ENCODE data around the gene PLEKHB1. TPM values are rescaled to one million over a fixed set of nuclear protein-coding genes. Genes with fewer than 3 reads are reported as not detected.

Gene PLEKHB1
- total RNA-seq, 1 experiment from 2014 or later = 37.1 TPM

DNA sequence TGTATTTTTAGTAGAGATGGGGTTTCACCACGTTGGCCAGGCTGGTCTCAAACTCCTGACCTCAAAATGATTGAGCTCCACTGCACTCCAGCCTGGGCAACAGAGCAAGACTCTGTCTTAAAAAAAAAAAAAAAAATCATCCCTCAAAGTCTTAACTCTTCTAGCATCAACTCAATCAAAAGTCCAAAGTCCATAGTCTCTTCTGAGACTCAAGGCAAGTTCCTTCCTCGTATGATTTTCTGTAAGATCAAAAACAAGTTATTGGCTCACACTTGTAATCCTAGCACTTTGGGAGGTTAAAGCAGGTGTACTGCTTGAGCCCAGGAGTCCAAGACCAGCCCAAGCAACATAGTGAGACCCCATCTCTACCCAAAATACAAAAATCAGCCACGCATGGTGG, 24.4 kb downstream of the PLEKHB1 start:
- TF ChIP-seq, protein P1, sequence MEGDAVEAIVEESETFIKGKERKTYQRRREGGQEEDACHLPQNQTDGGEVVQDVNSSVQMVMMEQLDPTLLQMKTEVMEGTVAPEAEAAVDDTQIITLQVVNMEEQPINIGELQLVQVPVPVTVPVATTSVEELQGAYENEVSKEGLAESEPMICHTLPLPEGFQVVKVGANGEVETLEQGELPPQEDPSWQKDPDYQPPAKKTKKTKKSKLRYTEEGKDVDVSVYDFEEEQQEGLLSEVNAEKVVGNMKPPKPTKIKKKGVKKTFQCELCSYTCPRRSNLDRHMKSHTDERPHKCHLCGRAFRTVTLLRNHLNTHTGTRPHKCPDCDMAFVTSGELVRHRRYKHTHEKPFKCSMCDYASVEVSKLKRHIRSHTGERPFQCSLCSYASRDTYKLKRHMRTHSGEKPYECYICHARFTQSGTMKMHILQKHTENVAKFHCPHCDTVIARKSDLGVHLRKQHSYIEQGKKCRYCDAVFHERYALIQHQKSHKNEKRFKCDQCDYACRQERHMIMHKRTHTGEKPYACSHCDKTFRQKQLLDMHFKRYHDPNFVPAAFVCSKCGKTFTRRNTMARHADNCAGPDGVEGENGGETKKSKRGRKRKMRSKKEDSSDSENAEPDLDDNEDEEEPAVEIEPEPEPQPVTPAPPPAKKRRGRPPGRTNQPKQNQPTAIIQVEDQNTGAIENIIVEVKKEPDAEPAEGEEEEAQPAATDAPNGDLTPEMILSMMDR (conservative IDR thresholded peaks at IDR 0.05) = no peak
- Histone ChIP-seq H3K9ac (ENCODE audit: extremely low read depth, insufficient read length, low read length) (no peak overlapping the region), H3K4me2 (ENCODE audit: insufficient read depth, insufficient read length, low read length) (no peak overlapping the region), H2AFZ (ENCODE audit: low read length) (no peak overlapping the region), H3K18ac (ENCODE audit: insufficient read length, low read depth, low read length) (no peak overlapping the region), H3K27me3 (ENCODE audit: insufficient read depth, low read length) (no peaks in the 10 kb centered on the region), H4K8ac (replicated peaks; ENCODE audit: insufficient read length, low read depth, low read length) (no peak overlapping the region), H2BK12ac (ENCODE audit: insufficient read length, low read depth, low read length) (no peak overlapping the region), H4K20me1 (ENCODE audit: control insufficient read depth, insufficient read depth, insufficient read length) (no peaks in the 10 kb centered on the region), H3K56ac (ENCODE audit: insufficient read length, low read depth, low read length) (no peak overlapping the region), H2BK15ac (ENCODE audit: low read depth, low read length) (no peak overlapping the region), H3K23ac (ENCODE audit: insufficient read length, low read depth, low read length) (no peak overlapping the region), H2BK5ac (ENCODE audit: insufficient read length, low read length) (no peak overlapping the region), H4K5ac (ENCODE audit: insufficient read length, low read depth, low read length) (no peak overlapping the region), H3K4ac (ENCODE audit: low read depth, low read length) (no peak overlapping the region), H3K4me1 (ENCODE audit: insufficient read depth, low read length) (no peaks in the 10 kb centered on the region), H4K91ac (ENCODE audit: insufficient read length, low read depth, low read length) (no peak overlapping the region), H3K27ac (ENCODE audit: insufficient read length, low read depth, low read length) (no peak overlapping the region), H2BK20ac (ENCODE audit: low read depth, low read length, poor library complexity, severe bottlenecking) (no peak overlapping the region), H3K79me2 (ENCODE audit: insufficient read depth, low read length) (no peaks in the 10 kb centered on the region), H3K14ac (ENCODE audit: insufficient read depth, low read length) (no peak overlapping the region), H3K9me3 (ENCODE audit: control insufficient read depth, low read depth, low read length) (no peaks in the 10 kb centered on the region), H3K79me1 (ENCODE audit: insufficient read depth, low read depth, low read length, poor library complexity, severe bottlenecking) (no peaks in the 10 kb centered on the region), H2AK5ac (ENCODE audit: insufficient read length, low read length) (no peak overlapping the region), H2BK120ac (ENCODE audit: low read depth, low read length, poor library complexity, severe bottlenecking) (no peak overlapping the region), H3K23me2 (ENCODE audit: insufficient read length, low read depth, low read length, poor library complexity, severe bottlenecking) (no peaks in the 10 kb centered on the region), H3T11ph (ENCODE audit: low read length) (no peak overlapping the region)
- Mint-ChIP-seq H3K4me3 (no peak overlapping the region), H3K27ac (no peak overlapping the region), H3K27me3 (ENCODE audit: low read depth) (no peaks in the 10 kb centered on the region), H3K36me3 (ENCODE audit: insufficient read depth in 1 of 3, low read depth in 3 of 3) (peaks cover 1 to 8% (median 8%) of the 10 kb centered on the region in 3 experiments; a peak in 5 of 7 replicates), H3K4me1 (no peaks in the 10 kb centered on the region), H3K9me3 (no peaks in the 10 kb centered on the region; a peak in 2 of 5 replicates)
- no CpG with 5 or more reads among the region's 3 CpGs for WGBS (ENCODE audit: extremely low coverage, insufficient read length, low lambda C conversion rate)
- DNase-seq = no peak

Data from H9 (cell line).